ENCODE results near the gene PQBP1. TPM values are rescaled to one million over a fixed set of nuclear protein-coding genes. Genes with fewer than 3 reads are reported as not detected.

Gene PQBP1
- total RNA-seq, 4 donors from 2014 or later: 36.6 to 59.7 (median 55.2) TPM

GRCh38 chrX:48937054-48937907 is 39.6 kb downstream of the PQBP1 start:
- DNase-seq (ENCODE audit: low spot score) (no peak), ATAC-seq (ENCODE audit: low FRiP score) (peak; percentile 13)
- no peak for TF ChIP-seq CTCF (IDR thresholded peaks at IDR 0.05)

- ATAC-seq (ENCODE audit: low FRiP score) (no peak), DNase-seq (ENCODE audit: low spot score) (no peak)
- no peak for TF ChIP-seq CTCF (IDR thresholded peaks at IDR 0.05)
Measured at GRCh38 chrX:48938721-48939425, 41.1 kb downstream of the PQBP1 start.

- DNase-seq (ENCODE audit: low spot score) (no peak), ATAC-seq (ENCODE audit: low FRiP score) (no peak)
- TF ChIP-seq CTCF (IDR thresholded peaks at IDR 0.05): no peak
Measured at GRCh38 chrX:48939524-48940228, 41.9 kb downstream of the PQBP1 start.

- DNase-seq (ENCODE audit: low spot score) (no peak), ATAC-seq (ENCODE audit: low FRiP score) (no peak)
- no peak for TF ChIP-seq CTCF (IDR thresholded peaks at IDR 0.05)
Measured at GRCh38 chrX:48940404-48940955, 42.8 kb downstream of the PQBP1 start.

GRCh38 chrX:48942895-48943294 is 45.2 kb downstream of the PQBP1 start:
- ATAC-seq (ENCODE audit: low FRiP score) (no peak), DNase-seq (ENCODE audit: low spot score) (no peak)
- TF ChIP-seq CTCF (IDR thresholded peaks at IDR 0.05): no peak

GRCh38 chrX:48945517-48946348 is 48.0 kb downstream of the PQBP1 start:
- DNase-seq (ENCODE audit: low spot score) (no peak), ATAC-seq (ENCODE audit: low FRiP score) (no peak)
- peak in 1 of 3 donors; percentile 30 for TF ChIP-seq CTCF (IDR thresholded peaks at IDR 0.05)
